Measurements from ENCODE around the gene FFAR3.
"Not testable (repeated sequence)": the region's sequence is repeated elsewhere in the genome, so short reads cannot be mapped to it uniquely, and the experiment has no call there.

Gene FFAR3

DNA sequence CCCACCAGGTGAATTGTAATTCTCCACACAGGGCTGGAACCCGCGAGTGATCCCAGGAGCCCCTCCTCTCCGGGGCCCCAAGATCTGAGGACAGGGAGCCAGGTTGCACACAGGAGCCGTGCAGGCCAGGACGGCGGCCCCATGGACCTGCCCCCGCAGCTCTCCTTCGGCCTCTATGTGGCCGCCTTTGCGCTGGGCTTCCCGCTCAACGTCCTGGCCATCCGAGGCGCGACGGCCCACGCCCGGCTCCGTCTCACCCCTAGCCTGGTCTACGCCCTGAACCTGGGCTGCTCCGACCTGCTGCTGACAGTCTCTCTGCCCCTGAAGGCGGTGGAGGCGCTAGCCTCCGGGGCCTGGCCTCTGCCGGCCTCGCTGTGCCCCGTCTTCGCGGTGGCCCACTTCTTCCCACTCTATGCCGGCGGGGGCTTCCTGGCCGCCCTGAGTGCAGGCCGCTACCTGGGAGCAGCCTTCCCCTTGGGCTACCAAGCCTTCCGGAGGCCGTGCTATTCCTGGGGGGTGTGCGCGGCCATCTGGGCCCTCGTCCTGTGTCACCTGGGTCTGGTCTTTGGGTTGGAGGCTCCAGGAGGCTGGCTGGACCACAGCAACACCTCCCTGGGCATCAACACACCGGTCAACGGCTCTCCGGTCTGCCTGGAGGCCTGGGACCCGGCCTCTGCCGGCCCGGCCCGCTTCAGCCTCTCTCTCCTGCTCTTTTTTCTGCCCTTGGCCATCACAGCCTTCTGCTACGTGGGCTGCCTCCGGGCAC, 6.7 kb upstream of the FFAR3 start:
- DNase-seq, result no peak

DNA sequence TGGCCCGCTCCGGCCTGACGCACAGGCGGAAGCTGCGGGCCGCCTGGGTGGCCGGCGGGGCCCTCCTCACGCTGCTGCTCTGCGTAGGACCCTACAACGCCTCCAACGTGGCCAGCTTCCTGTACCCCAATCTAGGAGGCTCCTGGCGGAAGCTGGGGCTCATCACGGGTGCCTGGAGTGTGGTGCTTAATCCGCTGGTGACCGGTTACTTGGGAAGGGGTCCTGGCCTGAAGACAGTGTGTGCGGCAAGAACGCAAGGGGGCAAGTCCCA, 6.1 kb upstream of the FFAR3 start:
- DNase-seq, result no peak

DNA sequence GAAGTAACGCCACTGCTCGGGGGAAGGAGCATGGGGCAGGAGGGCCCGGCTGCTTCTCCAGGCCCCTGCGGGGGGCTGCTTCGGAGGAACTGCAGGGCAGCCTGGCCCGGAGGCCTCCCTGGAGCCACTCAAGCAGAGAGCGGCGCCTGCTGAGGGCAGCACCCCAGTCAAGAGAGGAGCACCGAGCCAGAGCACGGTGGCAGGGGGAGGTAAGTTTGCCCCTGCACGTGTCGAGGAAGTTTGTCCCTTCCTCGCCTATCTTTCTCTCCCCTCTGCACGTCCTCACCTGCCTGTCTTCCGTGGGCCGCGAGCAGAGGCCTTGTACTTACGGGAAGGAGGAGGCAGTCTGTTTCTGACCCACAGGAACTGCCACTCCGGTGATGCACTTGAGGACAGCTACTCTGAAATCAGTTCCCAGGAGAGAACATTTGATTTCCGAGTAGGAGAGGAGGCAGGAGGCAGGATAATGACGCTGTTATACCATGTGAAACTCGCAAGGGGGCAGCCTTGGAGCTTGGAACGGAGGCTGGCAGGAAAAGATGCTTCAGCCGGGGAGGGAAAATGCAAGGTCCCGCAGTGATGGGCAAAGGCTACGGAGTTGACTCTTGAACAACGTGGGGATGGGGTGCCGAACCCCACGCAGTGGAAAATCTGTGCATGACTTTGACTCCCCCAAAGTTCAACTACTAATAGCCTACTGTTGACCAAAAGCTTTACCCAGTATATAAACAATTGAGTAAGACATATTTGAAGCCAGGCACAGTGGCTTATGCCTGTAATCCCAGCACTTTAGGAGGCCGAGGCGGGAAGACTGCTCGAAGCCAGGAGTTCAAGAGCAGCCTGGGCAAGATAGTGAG, 5.6 kb upstream of the FFAR3 start:
- DNase-seq, result peak; percentile 66

DNA sequence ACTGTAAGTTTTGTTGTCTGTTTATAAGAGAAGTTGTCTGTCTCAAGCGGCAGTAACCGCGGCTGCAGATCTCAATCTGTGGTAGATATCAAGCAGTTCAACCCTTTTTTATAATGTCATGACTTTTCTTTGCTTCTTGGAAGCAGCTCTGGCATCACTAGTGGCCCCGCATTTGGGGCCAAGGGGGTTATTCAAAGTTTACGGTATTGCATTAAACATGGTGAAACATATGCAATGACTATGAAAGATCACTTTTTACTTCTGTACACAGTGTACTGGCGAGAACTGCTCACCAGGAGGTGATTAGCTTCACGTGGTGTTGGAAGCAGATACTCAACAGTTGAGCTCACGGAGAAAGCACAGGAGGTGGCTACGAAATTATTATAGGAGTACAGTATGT, 4.6 kb upstream of the FFAR3 start:
- no peak for DNase-seq

DNA sequence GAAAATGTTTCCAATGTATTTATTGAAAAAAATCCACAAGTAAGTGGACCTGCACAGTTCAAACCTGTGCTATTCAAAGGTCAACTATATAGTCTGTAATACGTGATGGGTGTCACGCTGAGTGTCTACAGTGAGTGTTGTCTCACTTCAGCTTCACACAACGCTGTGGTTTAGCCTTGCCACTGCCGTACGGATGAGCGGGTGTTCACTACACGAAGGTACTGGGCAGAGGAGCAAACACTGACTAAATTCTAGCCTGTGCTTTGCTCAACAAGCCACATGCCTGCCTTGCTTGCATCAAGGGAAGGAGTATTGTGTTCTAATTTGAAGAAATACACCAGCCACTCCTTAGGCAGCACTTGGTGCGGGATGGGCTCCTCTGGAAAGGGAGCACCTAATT, 3.4 kb upstream of the FFAR3 start:
- DNase-seq, result no peak

DNA sequence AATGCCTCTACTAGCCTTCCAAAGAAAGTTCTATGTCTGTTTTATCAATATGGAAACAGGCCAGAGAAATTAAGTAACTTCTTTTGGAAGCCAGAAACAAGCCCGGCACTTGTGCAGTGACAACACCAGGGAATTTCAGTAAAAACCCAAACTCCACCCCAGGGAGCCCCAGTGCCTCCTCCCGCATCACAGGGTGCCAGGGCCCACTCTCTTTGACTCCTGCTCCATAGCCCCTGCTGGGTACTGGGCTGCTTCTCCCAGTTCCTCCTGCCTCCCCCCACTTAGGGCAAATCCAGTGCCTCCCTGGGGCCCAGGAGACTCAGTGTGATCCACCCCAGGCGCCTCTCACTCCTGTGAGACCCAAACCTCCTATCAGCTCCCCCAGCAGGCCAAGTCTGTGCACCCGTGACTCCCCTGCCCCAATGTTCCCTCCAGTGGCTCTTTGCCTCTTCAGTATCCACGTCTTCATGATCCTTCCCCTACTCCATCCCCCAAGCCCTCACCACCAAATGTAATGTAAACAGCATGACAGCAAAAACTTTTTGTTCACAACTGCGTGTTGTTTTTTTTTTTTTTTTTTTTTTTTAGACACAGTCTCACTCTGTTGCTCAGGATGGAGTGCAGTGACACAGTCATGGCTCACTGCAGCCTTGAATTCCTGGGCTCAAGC, 2.3 kb upstream of the FFAR3 start:
- DNase-seq, result no peak

DNA sequence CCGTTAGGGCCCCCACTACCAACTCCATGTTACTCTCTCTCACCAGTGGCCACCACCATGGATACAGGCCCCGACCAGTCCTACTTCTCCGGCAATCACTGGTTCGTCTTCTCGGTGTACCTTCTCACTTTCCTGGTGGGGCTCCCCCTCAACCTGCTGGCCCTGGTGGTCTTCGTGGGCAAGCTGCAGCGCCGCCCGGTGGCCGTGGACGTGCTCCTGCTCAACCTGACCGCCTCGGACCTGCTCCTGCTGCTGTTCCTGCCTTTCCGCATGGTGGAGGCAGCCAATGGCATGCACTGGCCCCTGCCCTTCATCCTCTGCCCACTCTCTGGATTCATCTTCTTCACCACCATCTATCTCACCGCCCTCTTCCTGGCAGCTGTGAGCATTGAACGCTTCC, 574 bp downstream of the FFAR3 start:
- DNase-seq, result not testable (repeated sequence)

DNA sequence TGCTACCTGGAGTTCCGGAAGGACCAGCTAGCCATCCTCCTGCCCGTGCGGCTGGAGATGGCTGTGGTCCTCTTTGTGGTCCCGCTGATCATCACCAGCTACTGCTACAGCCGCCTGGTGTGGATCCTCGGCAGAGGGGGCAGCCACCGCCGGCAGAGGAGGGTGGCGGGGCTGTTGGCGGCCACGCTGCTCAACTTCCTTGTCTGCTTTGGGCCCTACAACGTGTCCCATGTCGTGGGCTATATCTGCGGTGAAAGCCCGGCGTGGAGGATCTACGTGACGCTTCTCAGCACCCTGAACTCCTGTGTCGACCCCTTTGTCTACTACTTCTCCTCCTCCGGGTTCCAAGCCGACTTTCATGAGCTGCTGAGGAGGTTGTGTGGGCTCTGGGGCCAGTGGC, 1.1 kb downstream of the FFAR3 start:
- not testable (repeated sequence) for DNase-seq

DNA sequence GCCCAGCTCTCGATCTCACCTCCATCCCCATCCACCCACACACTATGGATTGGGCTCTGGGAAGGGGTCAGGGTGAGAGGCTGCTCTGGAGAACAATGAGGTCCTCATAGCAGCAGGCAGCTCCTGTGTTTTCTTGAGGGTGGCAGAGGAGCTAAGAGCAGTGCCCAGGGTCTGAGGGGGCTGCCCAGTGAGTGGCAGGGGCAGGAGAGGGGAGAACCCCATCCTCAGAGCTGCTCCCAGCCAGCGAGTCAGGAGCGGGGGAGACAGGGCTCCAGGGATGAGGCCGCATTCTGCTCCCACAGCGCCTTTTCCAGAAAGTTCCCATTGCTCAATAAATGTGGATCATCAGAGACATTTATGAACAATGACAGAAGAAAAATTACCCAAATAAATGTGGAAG, 1.8 kb downstream of the FFAR3 start:
- not testable (repeated sequence) for DNase-seq

DNA sequence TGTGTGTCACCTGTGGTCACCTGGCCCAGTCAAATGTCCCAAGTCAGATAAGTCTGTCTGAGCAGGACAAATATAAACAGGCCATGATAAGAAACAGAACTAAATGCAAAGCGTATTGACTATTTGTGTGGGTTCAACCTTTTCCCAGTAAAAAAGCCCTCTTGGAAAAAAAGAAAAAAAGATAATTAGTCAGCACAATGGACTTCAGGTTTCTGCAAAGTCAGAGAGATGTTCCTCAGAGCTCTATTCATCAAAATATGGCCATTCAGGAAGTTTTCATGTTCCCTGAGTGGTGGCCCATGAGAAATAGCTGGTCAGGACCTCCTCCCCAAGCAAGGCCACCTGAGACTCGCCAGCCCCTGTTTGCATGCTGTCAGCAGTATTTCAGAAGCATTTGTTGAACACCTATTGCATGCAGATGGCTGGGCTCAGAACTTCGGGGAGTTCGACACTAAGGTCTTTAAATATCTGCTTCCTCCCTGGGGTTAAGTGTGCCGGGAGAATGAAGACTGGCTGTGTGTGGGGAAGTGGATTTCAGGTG, 2.7 kb downstream of the FFAR3 start:
- no peak for DNase-seq

DNA sequence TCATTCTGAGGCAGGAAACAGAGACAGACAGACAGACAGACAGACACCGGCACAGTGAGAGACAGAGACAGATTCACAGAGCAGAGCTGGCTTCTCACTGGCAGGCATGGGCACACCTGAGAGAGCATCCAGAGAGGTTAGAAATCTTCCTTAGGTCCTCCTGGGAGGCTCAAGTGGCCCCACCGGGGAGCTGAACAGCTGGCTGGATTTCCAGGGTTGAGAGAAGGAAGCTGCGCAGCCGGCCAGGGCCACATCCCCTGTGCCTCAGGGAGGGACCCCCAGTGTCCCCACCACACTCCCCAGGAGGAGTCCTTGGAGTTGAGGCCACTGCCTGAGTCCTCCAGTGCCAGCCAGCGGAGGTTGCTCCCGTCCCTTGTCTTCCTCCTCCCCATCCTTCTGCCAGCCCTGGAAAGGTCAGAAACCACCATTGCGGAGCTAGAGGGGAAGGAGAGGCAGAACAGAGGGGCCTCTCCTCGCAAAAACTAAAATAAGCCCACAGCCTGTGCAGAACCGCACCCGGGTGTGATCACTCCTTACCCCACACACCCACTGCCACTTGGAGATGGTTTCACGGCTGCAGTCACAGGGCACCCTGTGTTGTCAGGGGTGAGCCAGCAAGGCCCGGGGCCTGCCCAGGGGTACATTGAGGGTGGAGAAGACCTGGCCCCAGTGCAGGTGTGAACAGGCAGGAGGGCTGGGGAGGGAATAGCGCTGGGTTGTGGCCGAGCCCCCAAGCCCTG, 4.2 kb downstream of the FFAR3 start:
- DNase-seq, result no peak

DNA sequence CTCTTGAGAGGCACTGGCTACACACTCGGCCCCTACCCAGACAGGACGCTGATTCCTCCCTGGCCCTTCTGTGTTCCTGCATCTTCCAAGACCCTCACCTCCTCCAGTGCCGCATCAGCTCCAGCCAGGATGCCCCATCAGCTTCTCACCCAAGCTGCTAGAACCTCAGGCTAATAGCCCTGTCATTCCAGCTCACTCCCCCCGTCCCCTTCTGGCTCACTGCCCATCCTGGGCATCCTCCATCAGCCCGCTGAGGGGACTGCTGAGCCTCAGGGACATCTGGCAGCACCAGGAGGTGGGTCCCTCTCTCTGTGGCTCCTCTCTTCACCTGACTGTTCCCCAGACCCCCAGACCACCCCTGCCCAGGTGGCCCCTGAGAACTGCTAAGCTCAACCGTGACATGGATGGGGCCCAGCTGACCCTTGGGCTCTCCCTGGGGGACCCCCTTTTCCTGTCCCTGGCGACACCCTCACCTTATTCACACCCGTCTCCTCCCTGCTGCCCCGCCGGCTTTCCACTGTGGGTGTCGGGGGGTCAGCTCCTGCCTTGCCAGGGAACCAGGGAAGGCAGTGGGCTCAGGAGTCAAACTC, 4.8 kb downstream of the FFAR3 start:
- DNase-seq, result no peak

DNA sequence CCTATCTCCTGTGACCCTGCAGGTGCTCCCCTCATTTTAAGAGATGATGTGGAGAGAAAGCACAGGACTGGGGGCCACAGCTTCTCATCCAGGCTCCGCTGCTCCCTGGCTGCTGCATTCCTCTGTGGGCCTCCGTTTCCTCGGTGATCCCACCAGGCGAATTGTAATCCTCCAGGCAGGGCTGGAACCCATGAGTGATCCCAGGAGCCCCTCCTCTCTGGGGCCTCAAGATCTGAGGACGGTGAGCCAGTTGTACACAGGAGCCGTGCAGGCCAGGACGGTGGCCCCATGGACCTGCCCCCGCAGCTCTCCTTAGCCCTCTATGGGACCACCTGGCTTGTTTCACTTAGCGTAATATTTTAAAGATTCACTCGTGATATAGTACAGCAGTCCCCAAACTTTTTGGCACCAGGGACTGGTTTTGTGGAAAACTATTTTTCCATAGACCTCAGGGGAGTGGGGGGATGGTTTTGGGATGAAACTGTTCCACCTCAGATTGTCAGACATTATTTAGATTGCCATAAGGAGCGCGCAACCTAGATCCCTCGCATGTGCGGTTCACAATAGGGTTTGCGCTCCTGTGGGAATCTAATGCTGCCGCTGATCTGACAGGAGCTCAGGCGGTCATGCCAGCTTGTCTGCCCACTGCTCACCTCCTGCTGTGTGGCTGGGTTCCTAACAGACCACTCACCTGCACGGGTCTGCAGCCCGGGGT, 5.6 kb downstream of the FFAR3 start:
- no peak for DNase-seq

DNA sequence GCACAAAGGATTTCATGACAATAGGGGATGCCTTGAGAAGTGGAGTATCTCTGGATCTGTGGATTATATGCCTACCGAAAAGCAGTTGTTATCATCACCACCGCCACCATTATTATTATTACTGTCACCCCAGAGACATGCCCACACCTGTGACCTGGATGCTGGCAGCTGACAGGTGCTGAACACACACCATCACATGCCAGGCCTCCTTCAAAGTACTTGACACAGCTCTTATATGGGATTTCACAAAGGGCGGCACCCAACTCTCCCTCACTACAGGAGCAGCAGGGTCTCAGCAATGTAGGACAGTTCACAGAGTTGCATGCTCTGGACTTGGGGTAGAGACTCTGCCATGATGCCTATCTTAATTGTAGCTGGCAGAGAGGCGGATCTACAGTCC, 7.0 kb downstream of the FFAR3 start:
- DNase-seq, result no peak

DNA sequence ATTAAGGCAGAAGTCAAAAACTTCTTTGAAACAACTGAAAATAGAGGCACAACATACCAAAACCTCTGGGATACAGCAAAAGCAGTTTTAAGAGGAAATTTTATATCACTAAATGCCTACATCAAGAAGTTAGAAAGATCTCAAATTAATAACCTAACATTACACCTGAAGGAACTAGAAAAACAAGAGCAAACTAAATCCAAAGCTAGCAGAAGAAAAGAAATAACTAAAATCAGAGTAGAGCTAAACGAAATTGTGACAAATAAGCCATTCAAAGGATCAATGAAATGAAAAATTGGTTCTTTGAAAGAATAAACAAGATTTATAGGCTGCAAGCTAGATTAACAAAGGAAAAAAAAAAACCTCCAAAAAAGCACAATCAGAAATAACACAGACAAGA, 10.1 kb downstream of the FFAR3 start:
- no peak for DNase-seq

DNA sequence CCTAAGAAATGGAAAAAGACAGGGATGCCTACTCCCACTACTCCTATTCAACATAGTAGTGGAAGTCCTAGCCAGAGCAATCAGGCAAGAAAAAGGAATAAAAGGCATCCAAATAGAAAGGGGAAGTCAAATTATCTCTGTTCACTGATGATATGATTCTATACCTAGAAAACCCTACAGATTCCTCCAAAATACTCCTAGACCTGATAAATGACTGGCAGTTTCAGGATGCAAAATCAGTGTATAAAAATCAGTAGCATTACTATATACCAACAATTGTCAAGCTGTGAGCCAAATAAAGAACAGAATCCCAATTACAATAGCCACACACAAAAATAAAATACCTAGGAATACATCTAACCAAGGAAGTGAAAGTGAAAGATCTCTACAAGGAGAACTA, 11.3 kb downstream of the FFAR3 start:
- DNase-seq, result no peak

DNA sequence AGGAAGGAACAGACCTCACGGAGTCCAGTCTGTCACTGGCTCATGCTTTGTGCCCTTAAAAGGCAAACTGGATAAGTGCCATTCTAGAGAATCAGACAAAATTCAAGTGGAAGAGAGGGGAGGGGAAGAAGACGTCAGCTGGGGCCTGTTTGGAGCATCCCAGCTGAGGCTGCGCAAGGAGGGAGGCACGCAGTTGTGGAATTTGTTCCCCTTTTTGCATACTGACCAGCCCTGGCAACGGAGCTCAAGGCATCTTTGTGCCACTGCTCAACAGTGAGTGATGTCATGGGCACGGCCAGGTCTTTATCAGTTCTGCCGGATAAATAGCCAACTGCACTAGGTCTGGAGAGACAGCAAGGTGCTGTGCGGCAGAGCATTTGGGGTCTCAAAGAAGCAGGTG, 12.5 kb downstream of the FFAR3 start, which contains the start of gene GPR42:
Gene GPR42, plus strand, starts transcription at position 347 of the 400 bp plus-strand sequence. CDS start 292 bp downstream, outside the sequence.
- DNase-seq, result no peak

DNA sequence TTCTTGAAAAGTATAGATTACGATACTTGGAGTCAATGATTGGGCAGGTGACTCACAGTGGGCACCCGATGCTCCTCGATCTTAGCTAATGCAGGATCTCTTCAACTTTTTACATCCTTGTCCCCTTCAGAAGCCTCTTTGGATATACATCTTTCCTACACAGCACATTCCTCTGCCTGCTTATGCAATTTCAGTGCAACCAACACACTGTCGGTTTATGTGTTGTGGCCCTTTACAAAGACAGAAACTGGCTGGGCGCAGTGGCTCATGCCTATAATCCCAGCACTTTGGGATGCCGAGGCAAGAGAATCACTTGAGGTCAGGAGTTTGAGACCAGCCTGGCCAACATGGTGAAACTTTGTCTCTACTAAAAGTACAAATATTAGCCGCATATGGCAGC, 15.2 kb downstream of the FFAR3 start:
- no peak for DNase-seq

DNA sequence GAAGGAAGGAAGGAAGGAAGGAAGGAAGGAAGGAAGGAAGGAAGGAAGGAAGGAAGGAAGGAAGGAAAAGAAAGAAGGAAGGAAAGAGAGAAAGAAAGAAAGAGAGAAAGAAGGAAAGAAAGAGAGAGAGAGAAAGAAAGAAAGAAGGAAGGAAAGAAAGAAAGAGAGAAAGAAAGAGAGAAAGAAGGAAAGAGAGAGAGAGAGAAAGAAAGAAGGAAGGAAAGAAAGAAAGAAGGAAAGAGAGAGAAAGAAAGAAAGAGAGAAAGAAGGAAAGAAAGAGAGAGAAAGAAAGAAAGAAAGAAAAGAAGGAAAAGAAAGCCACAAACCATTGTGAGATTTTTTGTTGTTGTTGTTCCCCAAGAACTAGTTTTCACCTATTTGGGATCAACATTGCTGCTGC, 15.8 kb downstream of the FFAR3 start:
- not testable (repeated sequence) for DNase-seq

DNA sequence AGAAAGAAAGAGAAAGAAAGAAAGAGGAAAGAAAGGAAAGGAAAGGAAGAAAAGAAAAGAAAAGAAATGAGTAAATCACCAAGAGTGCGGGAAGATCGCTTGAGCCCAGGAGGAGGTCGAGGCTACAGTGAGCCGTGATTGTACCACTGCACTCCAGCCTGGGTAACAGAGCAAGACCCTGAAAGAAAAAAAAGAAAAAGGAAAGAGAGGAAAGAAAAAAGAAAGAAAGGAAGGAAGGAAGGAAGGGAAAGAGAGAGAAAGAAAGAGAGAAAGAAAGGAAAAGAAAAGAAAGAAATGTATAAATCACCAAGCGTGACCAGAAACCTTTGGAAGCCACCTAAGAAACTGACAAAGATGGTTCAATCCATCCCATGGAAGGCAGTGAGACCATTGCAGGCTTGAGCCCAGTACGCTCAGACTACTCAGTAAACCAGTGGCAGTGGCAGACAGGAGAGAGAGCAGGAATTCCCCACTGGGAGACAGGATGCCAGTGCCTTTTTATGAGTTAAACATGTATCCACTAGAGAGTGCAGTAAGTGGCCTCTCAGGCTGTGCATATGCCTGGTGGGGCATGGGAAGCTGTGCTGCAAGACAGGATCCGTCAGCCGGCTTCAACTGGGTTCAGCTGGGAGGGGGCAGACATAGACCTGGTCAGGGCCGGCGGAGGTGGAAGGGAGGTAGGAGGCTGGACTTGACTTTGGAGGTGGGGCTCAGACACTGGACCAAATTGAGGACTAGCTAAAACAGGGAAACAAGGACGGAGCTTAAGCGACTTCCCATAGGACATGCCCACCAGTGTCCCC, 17.4 kb downstream of the FFAR3 start:
- DNase-seq, result no peak

DNA sequence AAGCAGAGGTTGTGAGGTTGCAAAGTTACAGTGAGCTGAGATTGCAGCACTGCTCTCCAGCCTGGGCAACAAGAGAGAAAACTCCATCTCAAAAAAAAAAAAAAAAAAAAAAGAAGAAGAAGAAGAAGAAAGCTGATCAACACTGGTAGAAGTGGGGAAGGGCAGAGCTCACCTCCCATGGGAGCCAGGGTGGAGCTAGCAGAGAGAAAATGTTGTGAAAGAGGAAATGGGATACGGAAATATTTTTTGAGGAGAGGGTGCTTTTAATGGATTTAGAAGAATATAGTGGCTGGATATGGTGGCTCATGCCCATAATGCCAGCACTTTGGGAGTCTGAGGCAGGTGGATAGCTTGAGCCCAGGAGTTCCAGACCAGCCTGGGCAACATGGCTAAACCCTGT, 19.4 kb downstream of the FFAR3 start:
- no peak for DNase-seq
